Adrenal gland (tissue), 19 donors: Measurements from ENCODE around the gene RBBP4. TPM values are rescaled to one million over a fixed set of nuclear protein-coding genes. Genes with fewer than 3 reads are reported as not detected.

Experiments used
- DNase-seq, 7 donors: peaks; one replicate each; pipeline ENCODE4 v3.0.0-alpha.2; 2019 to 2020
- H3K27ac ChIP-seq, 5 donors: fragments of 200-600 bp; sonication (generic) in 4 of 5; 1 replicate in 3 of 5; 2 replicates in 2 of 5; pipeline versions ENCODE4 v1.5.1 to v1.8.0; 2016 to 2020; ENCODE audit warnings: mild to moderate bottlenecking in 1 of 5
- H3K27me3 ChIP-seq: fragments of 200-600 bp; 2 replicates; pipeline ENCODE4 v1.8.0; 2021
- H3K36me3 ChIP-seq, 2 donors: fragments of 200-600 bp; replicated peaks in 1 of 2; 1 replicate in 1 of 2; 2 replicates in 1 of 2; pipeline versions ENCODE4 v1.5.1 to v1.8.0; 2018 to 2022
- H3K4me1 ChIP-seq, 2 donors: fragments of 200-600 bp; replicated peaks in 1 of 2; 1 replicate in 1 of 2; 2 replicates in 1 of 2; pipeline versions ENCODE4 v1.5.1 to v1.8.0; 2018 to 2021
- H3K4me3 ChIP-seq, 4 donors: fragments of 200-600 bp; sonication (generic) in 3 of 4; one replicate each; pipeline ENCODE4 v1.5.1; 2016 to 2018
- H3K9me3 ChIP-seq, 3 donors: fragments of 200-600 bp; sonication (generic) in 1 of 3; replicated peaks in 1 of 3; 1 replicate in 2 of 3; 2 replicates in 1 of 3; pipeline versions ENCODE4 v1.5.1 to v1.8.0; 2016 to 2021
- CTCF ChIP-seq, 6 experiments: fragments of 450-650 bp in 4 of 6; fragments of 200-600 bp in 2 of 6; sonication (generic) in 1 of 6; IDR thresholded peaks; 1 replicate in 5 of 6; 2 replicates in 1 of 6; pipeline versions ENCODE4 v1.5.1 to v1.8.0; 2016 to 2021; ENCODE audit warnings: antibody characterized with exemption in 6 of 6, mild to moderate bottlenecking in 2 of 6, moderate library complexity in 1 of 6
- POLR2A ChIP-seq, 2 donors: fragments of 450-650 bp; IDR thresholded peaks; one replicate each; pipeline ENCODE4 v1.6.1; 2017; ENCODE audit warnings: antibody characterized with exemption in 2 of 2, mild to moderate bottlenecking in 2 of 2, moderate library complexity in 1 of 2
- WGBS, 4 donors: extraction: QIAGEN DNeasy Blood & Tissue Kit in 2 of 4; methylation state at CpG; one replicate each; pipeline versions ENCODE4 v1.1.5 to v1.1.7; 2013 to 2017; 5-methylcytosine and 5-hydroxymethylcytosine counted together
- intact Hi-C, 2 donors: fragments of 100-400 bp; cut with DNase I; formaldehyde crosslinking; loops; one replicate each; pipeline versions ENCODE4 v1.14.1 to v1.15.0; 2022 to 2023
- long read RNA-seq, 10 donors: library from polyadenylated mRNA in 3 of 10; unstranded in 2 of 10; stranded (forward) in 1 of 10; transcript quantifications; one replicate each; pipeline ENCODE4 v2.0.0 and lab custom pipeline, GENCODE V29; 2021 to 2026
- polyA plus RNA-seq, 3 donors: library from polyadenylated mRNA; stranded (reverse); fragments of 200-250 nt in 2 of 3; fragments of 350-450 nt in 1 of 3; fragmentation: Illumina TruSeq in 1 of 3; extraction: RNeasy Lipid Tissue Mini Kit (QIAGEN cat#74804) in 1 of 3; gene quantifications; one replicate each; pipeline ENCODE4 v1.2.3, GENCODE V29; 2013 to 2014
- total RNA-seq, 9 donors: library from RNA; depleted of rRNA in 4 of 9; stranded (reverse); fragments of >200 nt in 4 of 9; fragments of 120-200 nt in 1 of 9; fragmentation: NEBNext Ultra II Directional in 1 of 9; extraction: Animal tissue kit (Norgen Biotek cat#: 25700) in 1 of 9; gene quantifications; one replicate each; pipeline versions ENCODE4 v1.1.0 to v1.2.4, GENCODE V29; 2013 to 2023
- donor health status: healthy with polysubstance abuse.
- donor health status: Bipolar disorder and iron deficiency.
- donor health status: DM: yes; HTN: yes; CAD: no.
- donor health status: DM: no; HTN: no; CAD: no.
- donor health status: DM: no; HTN: no; CAD: no.
- donor health status: DM: yes; HTN: yes; CAD: no.

Gene RBBP4
- total RNA-seq (100 to 1,000 TPM in 8 of 9 donors, 10 to 100 TPM in 1; 99.1 to 212 (median 150) TPM), polyA plus RNA-seq (100 to 1,000 TPM in 1 of 3 donors, 10 to 100 TPM in 2; 24.8 to 177 (median 35.0) TPM)
- long read RNA-seq, donor 1, full-length matches to known transcripts: 39 of 39 reads
- long read RNA-seq, donor 1, partial matches to known transcripts: 0 of 39 reads
- long read RNA-seq, donor 1, other reads (novel, unspliced or antisense): 0 of 39 reads
- long read RNA-seq, donor 2, full-length matches to known transcripts: 30 of 30 reads
- long read RNA-seq, donor 2, partial matches to known transcripts: 0 of 30 reads
- long read RNA-seq, donor 2, other reads (novel, unspliced or antisense): 0 of 30 reads
- long read RNA-seq, donor 3, full-length matches to known transcripts: 37 of 37 reads
- long read RNA-seq, donor 3, partial matches to known transcripts: 0 of 37 reads
- long read RNA-seq, donor 3, other reads (novel, unspliced or antisense): 0 of 37 reads
- long read RNA-seq, donor 4, full-length matches to known transcripts: 41 of 54 reads
- long read RNA-seq, donor 4, partial matches to known transcripts: 3 of 54 reads
- long read RNA-seq, donor 4, other reads (novel, unspliced or antisense): 10 of 54 reads
- long read RNA-seq, donor 5, full-length matches to known transcripts: 149 of 161 reads
- long read RNA-seq, donor 5, partial matches to known transcripts: 0 of 161 reads
- long read RNA-seq, donor 5, other reads (novel, unspliced or antisense): 12 of 161 reads
- long read RNA-seq, donor 6, full-length matches to known transcripts: 44 of 56 reads
- long read RNA-seq, donor 6, partial matches to known transcripts: 4 of 56 reads
- long read RNA-seq, donor 6, other reads (novel, unspliced or antisense): 8 of 56 reads
- long read RNA-seq, donor 7, full-length matches to known transcripts: 26 of 54 reads
- long read RNA-seq, donor 7, partial matches to known transcripts: 28 of 54 reads
- long read RNA-seq, donor 7, other reads (novel, unspliced or antisense): 0 of 54 reads
- long read RNA-seq, donor 8, full-length matches to known transcripts: 43 of 49 reads
- long read RNA-seq, donor 8, partial matches to known transcripts: 6 of 49 reads
- long read RNA-seq, donor 8, other reads (novel, unspliced or antisense): 0 of 49 reads
- long read RNA-seq, donor 9, full-length matches to known transcripts: 38 of 43 reads
- long read RNA-seq, donor 9, partial matches to known transcripts: 0 of 43 reads
- long read RNA-seq, donor 9, other reads (novel, unspliced or antisense): 5 of 43 reads
- long read RNA-seq, donor 10, full-length matches to known transcripts: 19 of 19 reads
- long read RNA-seq, donor 10, partial matches to known transcripts: 0 of 19 reads
- long read RNA-seq, donor 10, other reads (novel, unspliced or antisense): 0 of 19 reads

- peak within 1 kb of the TSS; percentile 62 to 81 (median 70) for H3K4me3 ChIP-seq
- DNase-seq: peak; percentile 98 to 99 (median 98)
- no peaks in the 10 kb centered on the region for H3K9me3 ChIP-seq
- 0 to 1% (median 0%) methylated on average over 8 to 67 of the region's 67 CpGs for WGBS, 4 donors
- H3K27ac ChIP-seq: peak within 1 kb of the TSS; percentile 92 to 99 (median 97)
- TF ChIP-seq POLR2A (IDR thresholded peaks at IDR 0.05): peak; percentile 73 to 80
- TF ChIP-seq CTCF (IDR thresholded peaks at IDR 0.05): peak in 2 of 6 experiments; percentile 14 to 29
- H3K4me1 ChIP-seq: peaks cover 33 to 58% of the 10 kb centered on the region in 2 donors
- intact Hi-C loops: no loop called here
- H3K36me3 ChIP-seq: peaks cover 0 to 22% of the 10 kb centered on the region in 2 donors
- H3K27me3 ChIP-seq: no peaks in the 10 kb centered on the region
Observed at GRCh38 chr1:32650752-32651460, at the start of gene RBBP4. RBBP4 (plus strand) TSS chr1:32651208; CDS start chr1:32651307, 99 bp downstream.

- no peak overlapping the region for H3K4me3 ChIP-seq
- H3K9me3 ChIP-seq: no peaks in the 10 kb centered on the region
- peaks cover 0 to 4% of the 10 kb centered on the region in 2 donors for H3K36me3 ChIP-seq
- no peaks in the 10 kb centered on the region for H3K4me1 ChIP-seq
- TF ChIP-seq CTCF (IDR thresholded peaks at IDR 0.05): no peak
- no peak for TF ChIP-seq POLR2A (IDR thresholded peaks at IDR 0.05)
- no peaks in the 10 kb centered on the region for H3K27me3 ChIP-seq
- WGBS, 4 donors: 94 to 98% (median 96%) methylated on average over 3 to 17 of the region's 17 CpGs
- H3K27ac ChIP-seq: no peak overlapping the region
- intact Hi-C loops: no loop called here
- no peak for DNase-seq
Observed at GRCh38 chr1:32605711-32606424, 45.1 kb upstream of the RBBP4 start.

- intact Hi-C loops: no loop called here
- TF ChIP-seq CTCF (IDR thresholded peaks at IDR 0.05): no peak
- no peaks in the 10 kb centered on the region for H3K9me3 ChIP-seq
- no peak for DNase-seq
- H3K4me3 ChIP-seq: no peak overlapping the region
- no peaks in the 10 kb centered on the region for H3K27me3 ChIP-seq
- H3K27ac ChIP-seq: no peak overlapping the region
- WGBS, 4 donors: 85 to 92% (median 91%) methylated on average over 6 to 11 of the region's 11 CpGs
- peaks cover 0 to 4% of the 10 kb centered on the region in 2 donors for H3K36me3 ChIP-seq
- peaks cover 0 to 2% of the 10 kb centered on the region in 2 donors for H3K4me1 ChIP-seq
Observed at GRCh38 chr1:32606565-32607371, 44.2 kb upstream of the RBBP4 start.
